Ovary (tissue), 9 donors: Measurements from ENCODE around the gene SDC4. TPM values are rescaled to one million over a fixed set of nuclear protein-coding genes. Genes with fewer than 3 reads are reported as not detected.
A peak's percentile ranks its signal among the peaks of the same experiment; 100 is the strongest.

Experiments
- DNase-seq, 5 donors: peaks; one replicate each; pipeline ENCODE4 v3.0.0-alpha.2; 2019 to 2020
- H3K27ac ChIP-seq, 2 donors: fragments of 200-600 bp; one replicate each; pipeline versions ENCODE4 v1.5.1 to v1.8.0; 2019 to 2022
- H3K27me3 ChIP-seq: fragments of 200-600 bp; one replicate; pipeline ENCODE4 v1.8.0; 2022
- H3K36me3 ChIP-seq: fragments of 200-600 bp; sonication (generic); one replicate; pipeline ENCODE4 v1.5.1; 2019
- H3K4me1 ChIP-seq: one replicate; pipeline ENCODE4 v1.8.1; 2013; ENCODE audit warnings: mild to moderate bottlenecking, moderate library complexity; ENCODE audit not compliant: insufficient read depth
- H3K4me3 ChIP-seq: fragments of 200-600 bp; sonication (generic); one replicate; pipeline ENCODE4 v1.5.1; 2017
- H3K9me3 ChIP-seq, 2 donors: fragments of 200-600 bp in 1 of 2; sonication (generic) in 1 of 2; one replicate each; pipeline versions ENCODE4 v1.5.1 to v1.8.1; 2013 to 2019; ENCODE audit warnings: mild to moderate bottlenecking in 1 of 2, moderate library complexity in 1 of 2
- EP300 ChIP-seq: sonication (generic); formaldehyde crosslinking; IDR thresholded peaks from one replicate; pipeline ENCODE4 v1.6.1; 2017; ENCODE audit warnings: antibody characterized with exemption
- POLR2A ChIP-seq: fragments of 450-650 bp; IDR thresholded peaks from one replicate; pipeline ENCODE4 v1.6.1; 2017; ENCODE audit warnings: antibody characterized with exemption, mild to moderate bottlenecking, moderate library complexity
- WGBS, 3 donors: extraction: QIAGEN DNeasy Blood & Tissue Kit in 1 of 3; methylation state at CpG; one replicate each; pipeline versions ENCODE4 v1.1.5 to v1.1.7; 2013 to 2017; 5-methylcytosine and 5-hydroxymethylcytosine counted together
- intact Hi-C, 4 donors: fragments of 100-400 bp; cut with DNase I; formaldehyde crosslinking; loops; one replicate each; pipeline versions ENCODE4 v1.11.0 to v1.15.1; 2022 to 2023
- polyA plus RNA-seq, 2 donors: library from polyadenylated mRNA; stranded (reverse); fragments of 200-250 nt in 1 of 2; fragments of 350-450 nt in 1 of 2; fragmentation: Illumina TruSeq in 1 of 2; extraction: RNeasy Lipid Tissue Mini Kit (QIAGEN cat#74804) in 1 of 2; gene quantifications; one replicate each; pipeline ENCODE4 v1.2.3, GENCODE V29; 2013 to 2014
- total RNA-seq, 7 donors: library from RNA; depleted of rRNA in 2 of 7; stranded (reverse); fragments of >200 nt in 2 of 7; fragmentation: NEBNext Ultra II Directional in 3 of 7; extraction: Animal tissue kit (Norgen Biotek cat#: 25700) in 3 of 7; gene quantifications; one replicate each; pipeline versions ENCODE4 v1.1.0 to v1.2.4, GENCODE V29; 2016 to 2023
- TF ChIP-seq, protein P1 (sequence below), 3 donors: fragments of 450-650 bp in 2 of 3; fragments of 200-600 bp in 1 of 3; IDR thresholded peaks; one replicate each; pipeline versions ENCODE4 v1.5.1 to v1.8.0; 2016 to 2022; ENCODE audit warnings: antibody characterized with exemption in 3 of 3, mild to moderate bottlenecking in 1 of 3
- donor health status: DM: no; HTN: no; CAD: no; lungs with moderate emphysema.
- donor health status: DM: no; HTN: no; CAD: no.
- donor health status: Bipolar disorder and iron deficiency.
- donor health status: DM: yes; HTN: yes; CAD: no.
- donor health status: DM: no; HTN: no; CAD: no.
- donor health status: DM: yes; HTN: yes; CAD: no.

Gene SDC4
- total and polyA plus RNA-seq, 9 donors = 12.9 to 269 (median 45.9) TPM

DNA sequence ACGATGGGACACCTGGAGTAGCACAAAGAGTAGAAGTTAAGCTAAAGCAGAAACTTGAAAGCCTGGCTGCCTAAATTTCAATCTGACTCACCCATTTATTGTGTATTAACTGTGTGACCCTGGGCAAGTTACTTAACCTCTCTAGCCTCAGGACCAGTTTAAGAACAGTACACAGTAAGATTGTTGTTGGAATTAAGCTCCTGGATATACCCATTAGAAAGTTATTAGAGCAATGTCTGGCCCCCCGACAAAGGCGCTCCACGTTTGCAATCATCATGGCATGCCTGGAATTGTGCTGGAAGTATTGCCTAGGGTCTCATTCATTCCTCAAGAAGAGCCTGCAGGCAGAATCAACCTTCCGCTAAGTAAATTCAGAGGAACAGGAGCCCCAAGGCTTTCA lies 1.4 kb downstream of the SDC4 start:
- H3K4me1 ChIP-seq = peaks cover 17% of the 10 kb centered on the region

DNA sequence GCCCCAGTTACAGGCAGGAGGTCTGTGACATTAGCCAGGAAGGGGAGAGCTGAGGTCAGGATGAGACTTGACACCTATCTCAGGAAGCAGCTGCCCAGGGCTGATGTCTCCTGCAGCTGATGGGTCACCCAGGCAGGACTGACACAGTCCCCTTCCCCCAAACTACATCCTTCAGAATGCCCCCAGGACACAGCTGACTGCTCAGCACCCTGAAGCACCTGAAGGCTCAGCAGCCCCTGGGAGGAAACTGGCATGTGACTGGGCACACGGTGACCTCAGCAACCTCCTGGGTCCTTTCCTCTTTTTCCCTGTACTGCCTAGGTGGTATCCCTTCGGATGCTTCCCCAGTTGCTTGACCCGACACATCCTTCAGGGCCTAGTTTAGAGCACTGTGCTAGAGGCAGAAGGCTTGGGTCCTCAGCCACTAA lies 1.9 kb downstream of the SDC4 start:
- peaks cover 21% of the 10 kb centered on the region for H3K4me1 ChIP-seq

More for the DNA sequence above, 1.4 kb downstream of the SDC4 start:
- no peak overlapping the region for H3K27ac ChIP-seq
- H3K9me3 ChIP-seq = no peaks in the 10 kb centered on the region
- DNase-seq = no peak
- intact Hi-C loops = no loop called here
- 73 to 83% (median 82%) methylated on average over 5 of the region's 5 CpGs for WGBS, 3 donors
- H3K4me3 ChIP-seq = peak overlapping the region; percentile 67
- no peaks in the 10 kb centered on the region for H3K36me3 ChIP-seq
- TF ChIP-seq POLR2A = no peak
- TF ChIP-seq, protein P1, sequence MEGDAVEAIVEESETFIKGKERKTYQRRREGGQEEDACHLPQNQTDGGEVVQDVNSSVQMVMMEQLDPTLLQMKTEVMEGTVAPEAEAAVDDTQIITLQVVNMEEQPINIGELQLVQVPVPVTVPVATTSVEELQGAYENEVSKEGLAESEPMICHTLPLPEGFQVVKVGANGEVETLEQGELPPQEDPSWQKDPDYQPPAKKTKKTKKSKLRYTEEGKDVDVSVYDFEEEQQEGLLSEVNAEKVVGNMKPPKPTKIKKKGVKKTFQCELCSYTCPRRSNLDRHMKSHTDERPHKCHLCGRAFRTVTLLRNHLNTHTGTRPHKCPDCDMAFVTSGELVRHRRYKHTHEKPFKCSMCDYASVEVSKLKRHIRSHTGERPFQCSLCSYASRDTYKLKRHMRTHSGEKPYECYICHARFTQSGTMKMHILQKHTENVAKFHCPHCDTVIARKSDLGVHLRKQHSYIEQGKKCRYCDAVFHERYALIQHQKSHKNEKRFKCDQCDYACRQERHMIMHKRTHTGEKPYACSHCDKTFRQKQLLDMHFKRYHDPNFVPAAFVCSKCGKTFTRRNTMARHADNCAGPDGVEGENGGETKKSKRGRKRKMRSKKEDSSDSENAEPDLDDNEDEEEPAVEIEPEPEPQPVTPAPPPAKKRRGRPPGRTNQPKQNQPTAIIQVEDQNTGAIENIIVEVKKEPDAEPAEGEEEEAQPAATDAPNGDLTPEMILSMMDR (IDR thresholded peaks at IDR 0.05) = no peak
- TF ChIP-seq EP300 = no peak
- no peaks in the 10 kb centered on the region for H3K27me3 ChIP-seq

DNA sequence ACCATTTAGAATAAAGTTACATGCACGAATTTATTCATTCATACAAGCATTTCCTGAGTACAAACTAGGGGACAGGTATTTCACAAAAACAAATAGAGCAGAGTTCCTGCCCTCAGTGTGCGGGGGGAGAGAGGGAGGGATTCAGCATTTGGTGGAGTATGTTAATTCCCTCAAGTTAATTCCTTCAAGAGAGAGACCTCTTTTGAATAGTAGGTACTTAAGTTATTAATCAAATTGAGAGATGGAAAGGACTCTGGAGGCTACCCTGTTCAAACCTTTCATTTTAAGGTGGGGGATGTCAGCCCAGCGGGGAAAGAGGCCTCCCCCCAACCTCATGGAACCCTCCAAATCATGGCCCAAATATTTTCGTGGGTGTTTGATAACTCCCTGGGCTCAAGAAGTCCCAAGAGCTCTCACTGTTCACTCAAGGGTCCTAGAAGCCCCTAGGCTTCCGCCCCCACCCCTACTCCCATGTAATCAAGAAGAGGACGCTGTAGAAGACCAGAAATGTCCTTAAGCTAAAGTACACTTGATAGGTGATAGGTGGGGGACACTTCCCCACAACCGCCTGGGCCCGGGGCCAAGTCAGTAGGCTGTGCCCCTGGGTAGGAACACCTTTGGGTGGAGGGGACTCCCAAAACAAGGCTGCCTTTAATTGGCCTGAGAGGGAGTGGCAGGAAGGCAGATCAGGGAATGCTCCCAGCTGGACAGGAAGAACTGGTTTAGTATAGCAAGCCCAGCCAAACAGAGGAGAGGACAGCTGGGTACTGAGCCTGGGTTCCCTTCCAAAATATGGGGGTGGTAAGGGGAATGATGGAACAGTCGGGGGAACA lies 2.9 kb downstream of the SDC4 start:
- WGBS, 3 donors = 71 to 82% (median 76%) methylated on average over 9 of the region's 9 CpGs
- Histone ChIP-seq H3K4me3 (no peak overlapping the region), H3K27me3 (no peaks in the 10 kb centered on the region)

More for the DNA sequence above, 1.9 kb downstream of the SDC4 start:
- Histone ChIP-seq H3K27me3 (no peaks in the 10 kb centered on the region), H3K36me3 (no peaks in the 10 kb centered on the region), H3K9me3 (no peaks in the 10 kb centered on the region), H3K27ac (no peak overlapping the region), H3K4me3 (peak overlapping the region; percentile 67)
- TF ChIP-seq, protein P1 (IDR thresholded peaks at IDR 0.05) = no peak
- peak; percentile 13 for TF ChIP-seq POLR2A
- no peak for TF ChIP-seq EP300
- intact Hi-C loops = no loop called here
- WGBS, 3 donors = 86 to 94% (median 89%) methylated on average over 3 of the region's 3 CpGs
- no peak for DNase-seq

DNA sequence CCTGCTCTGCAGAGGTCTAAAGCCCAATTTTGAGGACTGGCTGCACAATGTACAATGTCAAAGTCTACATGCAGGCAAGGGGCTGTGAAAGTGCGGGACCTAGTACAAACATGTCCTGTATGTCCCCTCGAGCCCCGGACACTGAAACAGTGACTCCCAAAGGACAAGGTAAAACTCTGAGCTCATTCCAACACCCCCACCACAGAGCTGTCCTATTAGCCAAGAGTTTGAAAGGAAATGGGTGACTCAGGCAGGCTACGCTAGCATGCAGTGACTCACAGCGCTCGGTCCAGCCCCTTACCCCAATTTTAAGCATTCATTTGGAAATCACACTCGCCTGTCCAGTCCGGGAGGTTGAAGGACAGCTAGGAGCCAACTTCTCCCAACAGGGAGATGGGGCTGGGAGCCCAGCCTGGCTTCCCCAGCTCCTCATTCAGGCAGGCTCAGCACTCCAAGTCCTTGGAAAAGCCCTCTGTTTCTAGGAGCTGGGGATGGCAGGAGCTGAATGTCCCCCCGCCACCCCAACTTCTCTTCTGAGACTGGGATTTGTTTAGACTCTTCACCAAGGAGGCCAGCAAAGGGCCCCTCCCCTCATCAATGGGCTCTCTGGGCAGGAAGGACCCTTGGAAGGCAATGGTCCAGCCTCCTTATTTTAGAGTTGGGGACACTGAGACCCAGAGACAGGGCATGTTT lies 3.9 kb downstream of the SDC4 start:
- intact Hi-C loops = no loop called here

More for the DNA sequence above, 2.9 kb downstream of the SDC4 start:
- H3K4me1 ChIP-seq = peaks cover 23% of the 10 kb centered on the region
- no peak for DNase-seq
- no peaks in the 10 kb centered on the region for H3K9me3 ChIP-seq
- peak overlapping the region in 1 of 2 donors; percentile 22 for H3K27ac ChIP-seq
- intact Hi-C loops = no loop called here
- no peak for TF ChIP-seq POLR2A
- TF ChIP-seq EP300 = no peak
- TF ChIP-seq, protein P1 (IDR thresholded peaks at IDR 0.05) = no peak
- no peaks in the 10 kb centered on the region for H3K36me3 ChIP-seq

More for the DNA sequence above, 3.9 kb downstream of the SDC4 start:
- Histone ChIP-seq H3K27ac (peak overlapping the region in 1 of 2 donors; percentile 34), H3K9me3 (no peaks in the 10 kb centered on the region), H3K4me3 (no peak overlapping the region), H3K4me1 (peaks cover 23% of the 10 kb centered on the region), H3K36me3 (no peaks in the 10 kb centered on the region), H3K27me3 (no peaks in the 10 kb centered on the region)
- WGBS, 3 donors = 55 to 72% (median 67%) methylated on average over 9 of the region's 9 CpGs
- TF ChIP-seq, protein P1 (IDR thresholded peaks at IDR 0.05) = no peak
- TF ChIP-seq POLR2A (no peak), EP300 (no peak)
- peak in 1 of 5 donors; percentile 65 for DNase-seq
